KMS-11 (cell line): Measurements from ENCODE around the gene SPON1.

Source experiments
- H2AFZ ChIP-seq: fragments of 200-600 bp; sonication (generic); 2 replicates; pipeline ENCODE4 v1.6.1; 2016; ENCODE audit warnings: antibody characterized with exemption, mixed run types, low read depth
- H3K27ac ChIP-seq: fragments of 200-600 bp; sonication (generic); 2 replicates; pipeline ENCODE4 v1.6.1; 2016; ENCODE audit warnings: mild to moderate bottlenecking, mixed run types
- H3K27me3 ChIP-seq: fragments of 200-600 bp; sonication (generic); 2 replicates; pipeline ENCODE4 v1.6.1; 2017; ENCODE audit warnings: mild to moderate bottlenecking, low read depth, mixed run types, moderate library complexity; ENCODE audit not compliant: insufficient read depth
- H3K36me3 ChIP-seq: fragments of 200-600 bp; sonication (generic); 2 replicates; pipeline ENCODE4 v1.6.1; 2017; ENCODE audit warnings: mild to moderate bottlenecking, mixed run types; ENCODE audit not compliant: insufficient read depth
- H3K4me1 ChIP-seq: fragments of 200-600 bp; sonication (generic); 2 replicates; pipeline ENCODE4 v1.6.1; 2016; ENCODE audit warnings: mild to moderate bottlenecking, low read depth, mixed run types; ENCODE audit not compliant: poor library complexity, severe bottlenecking
- H3K4me2 ChIP-seq: fragments of 200-600 bp; sonication (generic); 2 replicates; pipeline ENCODE4 v1.7.0; 2016; ENCODE audit warnings: mild to moderate bottlenecking, mixed run types
- H3K4me3 ChIP-seq: fragments of 200-600 bp; sonication (generic); IDR thresholded peaks from 2 replicates; pipeline ENCODE4 v1.6.1; 2017; ENCODE audit warnings: low read depth, low read length, mixed read lengths; ENCODE audit not compliant: insufficient read depth
- H3K79me2 ChIP-seq: fragments of 200-600 bp; sonication (generic); 2 replicates; pipeline ENCODE4 v1.6.1; 2016; ENCODE audit warnings: low read depth, mixed run types; ENCODE audit not compliant: insufficient read depth
- H3K9ac ChIP-seq: fragments of 200-600 bp; sonication (generic); 2 replicates; pipeline ENCODE4 v1.6.1; 2016; ENCODE audit warnings: mild to moderate bottlenecking, mixed run types
- H4K20me1 ChIP-seq: fragments of 200-600 bp; sonication (generic); 2 replicates; pipeline ENCODE4 v1.6.1; 2016; ENCODE audit warnings: mild to moderate bottlenecking, mixed run types; ENCODE audit not compliant: insufficient read depth
- TF ChIP-seq, protein P1 (sequence below): fragments of 200-600 bp; sonication (generic); conservative IDR thresholded peaks from 2 replicates; pipeline ENCODE4 v1.6.1; 2017; ENCODE audit warnings: low read depth, mild to moderate bottlenecking, antibody characterized with exemption, low read length, moderate library complexity, mixed read lengths

SPON1 gene

DNA sequence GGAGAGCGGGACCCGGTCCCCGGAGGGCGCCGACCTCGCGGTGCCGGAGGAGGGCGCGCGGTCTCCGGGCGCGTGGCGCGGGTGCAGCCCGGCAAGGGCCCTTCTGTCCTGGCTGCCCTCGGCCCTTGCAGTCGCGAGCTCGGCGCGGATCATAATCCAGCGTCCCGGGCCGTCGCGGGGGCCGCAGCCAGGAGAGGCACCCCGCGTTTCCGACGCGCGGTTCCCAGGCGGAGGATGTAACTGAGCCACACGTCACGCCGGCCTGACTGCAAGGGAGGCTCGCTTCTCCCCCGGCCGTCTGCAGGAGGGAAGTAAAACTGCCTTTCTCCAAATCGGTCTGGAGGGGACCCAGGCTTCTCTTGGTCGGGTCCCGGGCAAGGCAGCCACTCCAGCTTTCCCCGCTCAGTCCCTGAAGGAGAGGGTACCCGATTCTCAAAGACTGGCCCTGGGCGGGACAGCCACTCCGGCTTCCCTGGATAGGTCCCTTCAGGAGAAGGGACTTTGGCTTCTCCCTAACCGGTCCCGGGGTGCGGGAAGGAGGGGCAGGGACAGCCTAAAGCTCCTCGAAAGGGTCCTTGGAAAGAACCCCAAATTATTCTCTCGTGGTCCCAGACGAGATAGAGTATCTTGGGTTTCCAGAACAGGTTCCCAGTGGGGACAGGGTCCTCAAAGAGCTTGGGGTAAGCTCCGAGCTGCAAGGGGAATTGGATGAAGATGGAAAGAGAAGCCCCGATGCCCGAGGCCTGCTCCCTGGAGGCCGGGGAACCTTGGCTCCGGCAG, 836 bp downstream of the SPON1 start:
- H4K20me1 ChIP-seq: no peaks in the 10 kb centered on the region
- TF ChIP-seq, protein P1, sequence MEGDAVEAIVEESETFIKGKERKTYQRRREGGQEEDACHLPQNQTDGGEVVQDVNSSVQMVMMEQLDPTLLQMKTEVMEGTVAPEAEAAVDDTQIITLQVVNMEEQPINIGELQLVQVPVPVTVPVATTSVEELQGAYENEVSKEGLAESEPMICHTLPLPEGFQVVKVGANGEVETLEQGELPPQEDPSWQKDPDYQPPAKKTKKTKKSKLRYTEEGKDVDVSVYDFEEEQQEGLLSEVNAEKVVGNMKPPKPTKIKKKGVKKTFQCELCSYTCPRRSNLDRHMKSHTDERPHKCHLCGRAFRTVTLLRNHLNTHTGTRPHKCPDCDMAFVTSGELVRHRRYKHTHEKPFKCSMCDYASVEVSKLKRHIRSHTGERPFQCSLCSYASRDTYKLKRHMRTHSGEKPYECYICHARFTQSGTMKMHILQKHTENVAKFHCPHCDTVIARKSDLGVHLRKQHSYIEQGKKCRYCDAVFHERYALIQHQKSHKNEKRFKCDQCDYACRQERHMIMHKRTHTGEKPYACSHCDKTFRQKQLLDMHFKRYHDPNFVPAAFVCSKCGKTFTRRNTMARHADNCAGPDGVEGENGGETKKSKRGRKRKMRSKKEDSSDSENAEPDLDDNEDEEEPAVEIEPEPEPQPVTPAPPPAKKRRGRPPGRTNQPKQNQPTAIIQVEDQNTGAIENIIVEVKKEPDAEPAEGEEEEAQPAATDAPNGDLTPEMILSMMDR: no peak
- no peak overlapping the region for H3K9ac ChIP-seq
- no peak overlapping the region for H3K4me3 ChIP-seq
- H3K79me2 ChIP-seq: no peaks in the 10 kb centered on the region
- H3K4me2 ChIP-seq: no peak overlapping the region
- no peaks in the 10 kb centered on the region for H3K4me1 ChIP-seq
- H3K27me3 ChIP-seq: no peaks in the 10 kb centered on the region
- no peaks in the 10 kb centered on the region for H3K36me3 ChIP-seq
- H3K27ac ChIP-seq: no peak overlapping the region
- no peak overlapping the region for H2AFZ ChIP-seq

DNA sequence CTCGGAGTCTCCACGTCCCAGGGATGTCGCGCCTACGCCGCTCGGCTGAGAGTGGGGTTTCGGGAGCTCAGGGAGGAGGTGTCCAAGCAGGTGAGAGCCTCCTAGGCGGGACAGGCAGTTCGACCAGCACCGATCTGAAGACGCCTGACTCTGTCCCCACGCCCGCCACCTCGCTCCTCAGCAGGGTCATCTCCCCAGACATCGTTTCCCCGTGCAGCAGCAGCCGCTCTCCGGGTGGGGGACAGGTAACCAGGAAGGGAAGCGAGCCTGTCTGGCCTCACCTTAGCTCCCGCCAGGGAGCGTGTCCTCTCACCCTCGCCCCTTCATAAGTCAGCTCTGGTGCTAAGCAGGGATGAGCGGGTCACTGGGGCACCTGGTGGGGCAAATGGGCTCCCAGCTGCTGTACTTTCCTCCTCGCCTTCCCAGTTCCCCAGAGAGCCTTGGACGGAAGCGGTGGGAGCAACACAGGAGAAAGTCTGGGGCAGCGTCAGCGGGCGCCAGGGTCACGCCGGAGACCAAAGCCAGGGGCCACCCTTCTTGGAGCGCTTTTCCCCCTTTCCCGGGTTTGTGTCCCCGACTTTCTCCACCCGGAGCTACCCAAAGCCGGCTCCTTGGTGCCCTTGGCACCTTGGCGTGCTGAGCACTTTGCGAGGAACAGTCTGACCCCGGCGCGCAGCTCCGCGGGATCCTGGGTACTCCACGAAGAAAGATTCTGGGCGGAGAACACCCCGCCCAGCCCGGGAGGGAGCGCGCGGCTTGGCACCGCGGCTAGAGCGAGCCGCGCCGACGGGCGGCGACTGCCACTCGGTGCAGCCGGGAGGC, 1.6 kb downstream of the SPON1 start:
- H3K9ac ChIP-seq: no peak overlapping the region
- no peak overlapping the region for H3K4me3 ChIP-seq
- TF ChIP-seq, protein P1: no peak
- H3K79me2 ChIP-seq: no peaks in the 10 kb centered on the region
- H4K20me1 ChIP-seq: no peaks in the 10 kb centered on the region
- no peak overlapping the region for H2AFZ ChIP-seq
- no peaks in the 10 kb centered on the region for H3K36me3 ChIP-seq
- H3K27ac ChIP-seq: no peak overlapping the region
- no peaks in the 10 kb centered on the region for H3K4me1 ChIP-seq
- no peaks in the 10 kb centered on the region for H3K27me3 ChIP-seq
- H3K4me2 ChIP-seq: no peak overlapping the region

DNA sequence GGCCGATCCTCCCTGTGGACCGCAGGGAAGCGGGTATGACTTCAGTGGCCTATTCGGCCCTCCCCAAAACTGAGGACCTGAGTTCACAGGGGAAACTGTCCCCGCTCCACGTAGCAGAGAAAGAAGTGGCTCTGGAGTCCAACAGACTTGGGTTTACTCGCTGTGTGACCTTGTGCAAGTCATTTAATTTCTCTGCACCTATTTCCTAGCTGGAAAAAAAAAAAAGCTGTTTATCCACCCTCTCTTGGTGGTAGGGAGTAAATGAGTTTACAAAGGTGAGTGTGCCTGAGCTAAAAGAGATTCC, 2.2 kb downstream of the SPON1 start:
- Histone ChIP-seq H3K36me3 (no peaks in the 10 kb centered on the region), H3K27me3 (no peaks in the 10 kb centered on the region), H3K9ac (no peak overlapping the region), H3K4me2 (no peak overlapping the region), H2AFZ (no peak overlapping the region), H3K4me3 (no peak overlapping the region), H3K79me2 (no peaks in the 10 kb centered on the region), H3K27ac (no peak overlapping the region), H3K4me1 (no peaks in the 10 kb centered on the region), H4K20me1 (no peaks in the 10 kb centered on the region)
- TF ChIP-seq, protein P1: no peak

DNA sequence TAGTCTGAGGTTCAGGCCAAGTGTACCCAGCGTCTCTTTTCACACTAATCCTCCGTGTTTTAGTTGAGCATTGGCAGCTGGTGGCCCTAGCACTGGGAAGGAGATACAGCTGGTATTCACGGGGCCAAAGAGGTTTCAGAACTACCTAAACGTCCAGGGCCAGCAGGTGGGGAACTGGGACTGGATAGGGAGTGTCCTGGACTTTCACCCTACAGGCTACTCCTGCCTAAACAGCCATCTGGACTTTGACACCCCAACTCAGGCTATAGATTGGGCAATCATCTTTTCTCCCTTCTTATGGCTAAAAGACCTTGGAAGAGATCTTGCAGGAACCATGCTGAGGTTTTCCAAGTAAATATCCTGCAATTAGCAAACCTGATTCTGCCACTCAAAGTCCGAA, 2.8 kb downstream of the SPON1 start:
- Histone ChIP-seq H3K4me3 (no peak overlapping the region), H3K9ac (no peak overlapping the region), H3K4me2 (no peak overlapping the region), H2AFZ (no peak overlapping the region), H4K20me1 (no peaks in the 10 kb centered on the region), H3K27me3 (no peaks in the 10 kb centered on the region), H3K36me3 (no peaks in the 10 kb centered on the region), H3K27ac (no peak overlapping the region), H3K4me1 (no peaks in the 10 kb centered on the region), H3K79me2 (no peaks in the 10 kb centered on the region)
- TF ChIP-seq, protein P1: no peak
